Upper lobe of left lung (tissue), 4 donors: ENCODE measurements around the gene ZNF142.

Source experiments
- POLR2A ChIP-seq, 4 donors: fragments of 450-650 bp; IDR thresholded peaks; one replicate each; pipeline ENCODE4 v1.5.1; 2016 to 2017; ENCODE audit warnings: antibody characterized with exemption in 4 of 4, mild to moderate bottlenecking in 2 of 4
- TF ChIP-seq, protein P1 (sequence below), 6 experiments: fragments of 450-650 bp in 4 of 6; fragments of 200-600 bp in 2 of 6; sonication (generic) in 2 of 6; IDR thresholded peaks; one replicate each; pipeline ENCODE4 v1.5.1; 2016 to 2019; ENCODE audit warnings: antibody characterized with exemption in 6 of 6

GRCh38 chr2:218662377-218662776, 3.0 kb upstream of the ZNF142 start:
- TF ChIP-seq POLR2A (IDR thresholded peaks at IDR 0.05) = no peak
- TF ChIP-seq, protein P1, sequence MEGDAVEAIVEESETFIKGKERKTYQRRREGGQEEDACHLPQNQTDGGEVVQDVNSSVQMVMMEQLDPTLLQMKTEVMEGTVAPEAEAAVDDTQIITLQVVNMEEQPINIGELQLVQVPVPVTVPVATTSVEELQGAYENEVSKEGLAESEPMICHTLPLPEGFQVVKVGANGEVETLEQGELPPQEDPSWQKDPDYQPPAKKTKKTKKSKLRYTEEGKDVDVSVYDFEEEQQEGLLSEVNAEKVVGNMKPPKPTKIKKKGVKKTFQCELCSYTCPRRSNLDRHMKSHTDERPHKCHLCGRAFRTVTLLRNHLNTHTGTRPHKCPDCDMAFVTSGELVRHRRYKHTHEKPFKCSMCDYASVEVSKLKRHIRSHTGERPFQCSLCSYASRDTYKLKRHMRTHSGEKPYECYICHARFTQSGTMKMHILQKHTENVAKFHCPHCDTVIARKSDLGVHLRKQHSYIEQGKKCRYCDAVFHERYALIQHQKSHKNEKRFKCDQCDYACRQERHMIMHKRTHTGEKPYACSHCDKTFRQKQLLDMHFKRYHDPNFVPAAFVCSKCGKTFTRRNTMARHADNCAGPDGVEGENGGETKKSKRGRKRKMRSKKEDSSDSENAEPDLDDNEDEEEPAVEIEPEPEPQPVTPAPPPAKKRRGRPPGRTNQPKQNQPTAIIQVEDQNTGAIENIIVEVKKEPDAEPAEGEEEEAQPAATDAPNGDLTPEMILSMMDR (IDR thresholded peaks at IDR 0.05) = no peak
